Activated CD4-positive, alpha-beta memory T cell treated with anti-CD3 and anti-CD28 coated beads for 36 hours (primary cell): ENCODE results near the gene REG4. TPM values are rescaled to one million over a fixed set of nuclear protein-coding genes. Genes with fewer than 3 reads are reported as not detected.

Experiments
- CTCF ChIA-PET: fragments of 350-600 bp; sonication (Branson Sonifier 250); formaldehyde crosslinking; loops from one replicate; lab custom pipeline; 2021; ENCODE audit warnings: antibody characterized with exemption, inconsistent platforms; lab: Charles Lee
- POLR2A ChIA-PET: fragments of 350-600 bp; sonication (Branson Sonifier 250); formaldehyde crosslinking; loops from one replicate; lab custom pipeline; 2021; ENCODE audit warnings: antibody characterized with exemption; lab: Charles Lee
- DNase-seq: peaks from one replicate; pipeline ENCODE4 v3.0.0-alpha.2; 2020
- H3K27ac Mint-ChIP-seq: one replicate; pipeline ENCODE4 v1.8.0; 2021; ENCODE audit warnings: mixed read lengths
- H3K27me3 Mint-ChIP-seq: one replicate; pipeline ENCODE4 v1.8.0; 2021; ENCODE audit warnings: mixed read lengths
- H3K36me3 Mint-ChIP-seq: one replicate; pipeline ENCODE4 v1.8.0; 2021; ENCODE audit warnings: mixed read lengths
- H3K4me1 Mint-ChIP-seq: one replicate; pipeline ENCODE4 v1.8.0; 2021; ENCODE audit warnings: low read depth, mixed read lengths
- H3K4me3 Mint-ChIP-seq: one replicate; pipeline ENCODE4 v1.8.0; 2021; ENCODE audit warnings: mild to moderate bottlenecking, mixed read lengths
- H3K9me3 Mint-ChIP-seq: one replicate; pipeline ENCODE4 v1.8.0; 2021; ENCODE audit warnings: mixed read lengths
- intact Hi-C: fragments of 100-400 bp; cut with micrococcal nuclease; formaldehyde crosslinking; loops from one replicate; pipeline ENCODE4 v1.15.1; 2023
- total RNA-seq, 2 experiments: library from RNA; stranded (reverse); gene quantifications; one replicate each; pipeline ENCODE4 v1.2.3, GENCODE V29; 2021

REG4 gene
- total RNA-seq, 2 experiments from 2014 or later = not detected

GRCh38 chr1:119752592-119752991, 58.7 kb downstream of the REG4 start:
- CTCF ChIA-PET = interaction anchor here (1.2 kb wide), 1 partner anchor 9 kb away, joined by 7 read pairs; no protein-coding TSS in a partner anchor
- Mint-ChIP-seq H3K27ac (no peak overlapping the region), H3K36me3 (no peaks in the 10 kb centered on the region), H3K4me1 (no peaks in the 10 kb centered on the region), H3K4me3 (no peak overlapping the region), H3K9me3 (no peaks in the 10 kb centered on the region), H3K27me3 (peaks cover 15% of the 10 kb centered on the region)
- intact Hi-C loops = no loop called here
- DNase-seq = no peak
- POLR2A ChIA-PET = no interaction called here

- H3K9me3 Mint-ChIP-seq = no peaks in the 10 kb centered on the region
- DNase-seq = no peak
- ChIA-PET CTCF (interaction anchor here (1.0 kb wide), 1 partner anchor 61 kb away, joined by 5 read pairs; no protein-coding TSS in a partner anchor), POLR2A (no interaction called here)
- no peaks in the 10 kb centered on the region for H3K4me1 Mint-ChIP-seq
- no peak overlapping the region for H3K27ac Mint-ChIP-seq
- H3K27me3 Mint-ChIP-seq = peaks cover 10% of the 10 kb centered on the region
- H3K36me3 Mint-ChIP-seq = peaks cover 5% of the 10 kb centered on the region
- H3K4me3 Mint-ChIP-seq = no peak overlapping the region
- intact Hi-C loops = no loop called here
Observed at GRCh38 chr1:119748040-119748439, 63.2 kb downstream of the REG4 start.

GRCh38 chr1:119747451-119747850, 63.8 kb downstream of the REG4 start:
- Mint-ChIP-seq H3K4me3 (no peak overlapping the region), H3K36me3 (peaks cover 5% of the 10 kb centered on the region), H3K27me3 (peaks cover 8% of the 10 kb centered on the region)

GRCh38 chr1:119745034-119745433, 66.2 kb downstream of the REG4 start:
- no peak overlapping the region for H3K4me3 Mint-ChIP-seq
- peaks cover 5% of the 10 kb centered on the region for H3K36me3 Mint-ChIP-seq
- H3K27ac Mint-ChIP-seq = no peak overlapping the region
- DNase-seq = no peak
- H3K9me3 Mint-ChIP-seq = no peaks in the 10 kb centered on the region
- ChIA-PET POLR2A (interaction anchor here (0.6 kb wide), 1 partner anchor 9 kb away, joined by 3 read pairs; no protein-coding TSS in a partner anchor), CTCF (interaction anchor here (0.8 to 2.1 kb wide), 13 partner anchors 9 to 223 kb away, joined by 3 to 12 read pairs (median 5); partner anchors contain the start of gene HMGCS2)
- H3K4me1 Mint-ChIP-seq = no peaks in the 10 kb centered on the region
- peaks cover 7% of the 10 kb centered on the region for H3K27me3 Mint-ChIP-seq
- intact Hi-C loops = no loop called here

More at GRCh38 chr1:119747451-119747850, 63.8 kb downstream of the REG4 start:
- ChIA-PET POLR2A (no interaction called here), CTCF (interaction anchor here (1.0 kb wide), 1 partner anchor 61 kb away, joined by 5 read pairs; no protein-coding TSS in a partner anchor)
- Mint-ChIP-seq H3K9me3 (no peaks in the 10 kb centered on the region), H3K4me1 (no peaks in the 10 kb centered on the region), H3K27ac (no peak overlapping the region)
- no peak for DNase-seq
- intact Hi-C loops = no loop called here

GRCh38 chr1:119744598-119744942, 66.7 kb downstream of the REG4 start:
- ChIA-PET POLR2A (no interaction called here), CTCF (interaction anchor here (0.8 to 2.1 kb wide), 17 partner anchors 8 to 224 kb away, joined by 3 to 12 read pairs (median 4); partner anchors contain the start of gene HMGCS2)
- Mint-ChIP-seq H3K4me3 (no peak overlapping the region), H3K27me3 (peaks cover 2% of the 10 kb centered on the region), H3K27ac (no peak overlapping the region), H3K36me3 (peaks cover 5% of the 10 kb centered on the region), H3K9me3 (no peaks in the 10 kb centered on the region), H3K4me1 (no peaks in the 10 kb centered on the region)
- intact Hi-C loops = loop anchor here (1.0 kb wide), 1 partner anchor 131 kb away; no protein-coding TSS in a partner anchor
- DNase-seq = no peak

Other genes with a start within 250 kb of the REG4 start
- gene ZNF697, start 163.2 kb downstream of the REG4 start, total RNA-seq = under 1 TPM; 0.62 to 0.68 TPM
- 100 to 1,000 TPM; 138 to 143 TPM for gene PHGDH, start 99.5 kb downstream of the REG4 start, total RNA-seq
- not detected for gene HMGCS2, start 42.6 kb downstream of the REG4 start, total RNA-seq
- gene ADAM30, start 85.1 kb upstream of the REG4 start, total RNA-seq = not detected